Lower leg skin (tissue), 4 donors: ENCODE measurements around the gene CAMK2A. TPM values are rescaled to one million over a fixed set of nuclear protein-coding genes. Genes with fewer than 3 reads are reported as not detected.

Experiments used
- DNase-seq, 2 donors: peaks; one replicate each; pipeline ENCODE4 v3.0.0-alpha.2; 2019; ENCODE audit warnings: low spot score in 2 of 2
- H3K4me3 ChIP-seq: fragments of 200-600 bp; sonication (generic); 2 replicates; pipeline ENCODE4 v1.5.1; 2017; ENCODE audit warnings: mild to moderate bottlenecking, low read depth; ENCODE audit not compliant: poor library complexity, severe bottlenecking
- CTCF ChIP-seq, 3 donors: fragments of 450-650 bp; IDR thresholded peaks; one replicate each; pipeline ENCODE4 v1.5.1; 2016; ENCODE audit warnings: antibody characterized with exemption in 3 of 3, mild to moderate bottlenecking in 3 of 3, moderate library complexity in 2 of 3
- POLR2A ChIP-seq, 2 donors: fragments of 450-650 bp; IDR thresholded peaks; one replicate each; pipeline ENCODE4 v1.6.1; 2016 to 2017; ENCODE audit warnings: antibody characterized with exemption in 2 of 2, mild to moderate bottlenecking in 1 of 2, moderate library complexity in 1 of 2
- WGBS, 2 donors: methylation state at CpG; one replicate each; pipeline ENCODE4 v1.1.5; 2018; 5-methylcytosine and 5-hydroxymethylcytosine counted together
- intact Hi-C: fragments of 100-400 bp; cut with DNase I; formaldehyde crosslinking; loops from one replicate; pipeline ENCODE4 v1.15.0; 2023; ENCODE audit warnings: low total_unique reads
- total RNA-seq, 4 donors: library from RNA; depleted of rRNA; stranded (reverse); fragments of >200 nt; gene quantifications; one replicate each; pipeline ENCODE4 v1.1.0, GENCODE V29; 2016

The CAMK2A gene
- total RNA-seq, 4 donors from 2014 or later: 0.23 TPM; not detected in 3

GRCh38 chr5:150217038-150217437 lies 72.5 kb downstream of the CAMK2A start:
- H3K4me3 ChIP-seq: no peak overlapping the region
- no peak for DNase-seq
- intact Hi-C loops: no loop called here
- TF ChIP-seq CTCF (IDR thresholded peaks at IDR 0.05): no peak
- TF ChIP-seq POLR2A (IDR thresholded peaks at IDR 0.05): no peak
- WGBS, 2 donors: 43 to 45% methylated on average over 2 of the region's 2 CpGs

DNA sequence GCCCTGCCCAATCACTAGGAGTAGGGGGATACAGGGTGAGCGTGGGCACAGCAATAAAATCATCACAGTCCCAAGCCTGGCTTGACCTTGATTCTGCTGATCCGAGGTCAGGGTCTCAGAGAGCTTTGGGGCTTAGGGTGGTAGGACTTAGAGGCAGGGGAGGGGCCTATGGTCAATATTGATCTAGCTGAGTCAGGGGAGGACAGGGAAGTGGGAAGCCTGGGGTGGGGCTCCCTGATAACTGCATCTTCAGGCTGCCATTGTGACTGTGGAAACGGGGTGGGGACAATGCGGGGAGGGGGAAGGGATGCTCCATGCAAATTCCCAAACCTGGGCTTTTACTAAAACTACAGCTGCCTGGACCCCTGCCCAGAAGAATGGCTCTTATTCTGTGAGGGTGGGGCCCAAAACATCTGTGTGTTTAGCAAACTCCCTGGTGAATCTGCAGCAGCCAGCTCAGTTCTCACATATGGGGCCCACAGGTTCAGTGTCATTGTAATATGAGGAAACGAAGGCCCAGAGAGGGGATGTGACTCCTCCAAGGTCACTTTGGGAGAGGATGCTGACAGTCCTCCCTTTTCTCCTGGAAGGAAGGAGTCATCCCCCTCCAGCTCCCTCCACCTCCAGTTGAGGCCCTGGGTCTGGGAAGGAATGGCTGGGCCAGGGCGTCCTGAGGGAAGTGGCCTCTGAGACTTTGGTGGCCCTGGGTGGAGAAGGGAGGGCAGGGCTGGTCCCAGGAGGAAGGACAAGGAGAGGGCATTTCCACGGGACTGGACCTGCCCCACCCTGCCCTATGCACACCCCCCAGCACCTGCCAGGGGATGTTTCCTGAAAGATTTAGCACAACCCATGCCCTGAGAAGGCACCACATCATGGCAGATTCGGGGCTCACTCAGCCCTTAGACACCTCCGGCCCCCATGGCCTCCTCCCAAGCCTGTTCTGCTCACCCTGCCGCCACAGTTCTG lies 73.3 kb downstream of the CAMK2A start:
- TF ChIP-seq CTCF (IDR thresholded peaks at IDR 0.05) (no peak), POLR2A (IDR thresholded peaks at IDR 0.05) (no peak)
- 61 to 79% methylated on average over 10 of the region's 10 CpGs for WGBS, 2 donors
- H3K4me3 ChIP-seq: no peak overlapping the region
- DNase-seq: no peak
- intact Hi-C loops: no loop called here

GRCh38 chr5:150214289-150214688 lies 75.3 kb downstream of the CAMK2A start:
- intact Hi-C loops: no loop called here

GRCh38 chr5:150213530-150213929 lies 76.0 kb downstream of the CAMK2A start:
- no peak for DNase-seq
- TF ChIP-seq POLR2A (IDR thresholded peaks at IDR 0.05): no peak
- no peak for TF ChIP-seq CTCF (IDR thresholded peaks at IDR 0.05)
- 65 to 78% methylated on average over 6 of the region's 6 CpGs for WGBS, 2 donors
- H3K4me3 ChIP-seq: no peak overlapping the region
- intact Hi-C loops: no loop called here

More at GRCh38 chr5:150214289-150214688, 75.3 kb downstream of the CAMK2A start:
- H3K4me3 ChIP-seq: no peak overlapping the region
- 64 to 67% methylated on average over 5 to 7 of the region's 7 CpGs for WGBS, 2 donors
- no peak for DNase-seq
- TF ChIP-seq CTCF (IDR thresholded peaks at IDR 0.05): no peak

GRCh38 chr5:150211156-150212030 lies 78.2 kb downstream of the CAMK2A start:
- intact Hi-C loops: no loop called here
- TF ChIP-seq POLR2A (IDR thresholded peaks at IDR 0.05) (no peak), CTCF (IDR thresholded peaks at IDR 0.05) (no peak)
- H3K4me3 ChIP-seq: no peak overlapping the region
- WGBS, 2 donors: 82 to 86% methylated on average over 15 of the region's 15 CpGs
- DNase-seq: no peak
